GM23338 (cell line): Measurements from ENCODE around the gene CSTPP1. TPM values are rescaled to one million over a fixed set of nuclear protein-coding genes. Genes with fewer than 3 reads are reported as not detected.
"Not testable (repeated sequence)": the region's sequence is repeated elsewhere in the genome, so short reads cannot be mapped to it uniquely, and the experiment has no call there.

Experiments
- ATAC-seq: fragments of 200-7000 bp; cut with Tn5 transposase; 3 replicates; pipeline ENCODE4 v1.9.1; 2020
- DNase-seq: peaks from one replicate; pipeline ENCODE4 v3.0.0-alpha.2; 2015; ENCODE audit warnings: low spot score
- H2AFZ ChIP-seq: fragments of 200-600 bp; sonication (generic); 2 replicates; pipeline ENCODE4 v1.8.0; 2016; ENCODE audit warnings: antibody characterized with exemption, mild to moderate bottlenecking, moderate library complexity
- H3F3A ChIP-seq: fragments of 200-600 bp; sonication (generic); replicated peaks from 2 replicates; pipeline ENCODE4 v1.8.0; 2017; ENCODE audit warnings: antibody characterized with exemption, mixed run types, low read depth
- H3K27ac ChIP-seq: fragments of 200-600 bp; sonication (generic); 2 replicates; pipeline ENCODE4 v1.6.1; 2016; ENCODE audit warnings: low read depth
- H3K27me3 ChIP-seq: fragments of 200-600 bp; sonication (generic); 2 replicates; pipeline ENCODE4 v1.8.0; 2016; ENCODE audit warnings: mild to moderate bottlenecking, mixed run types, moderate library complexity; ENCODE audit not compliant: insufficient read depth
- H3K36me3 ChIP-seq: fragments of 200-600 bp; sonication (generic); 2 replicates; pipeline ENCODE4 v1.8.0; 2016; ENCODE audit warnings: mild to moderate bottlenecking; ENCODE audit not compliant: insufficient read depth
- H3K4me1 ChIP-seq: fragments of 200-600 bp; sonication (generic); 2 replicates; pipeline ENCODE4 v1.8.0; 2016; ENCODE audit warnings: mild to moderate bottlenecking, moderate library complexity; ENCODE audit not compliant: insufficient read depth
- H3K4me2 ChIP-seq: fragments of 200-600 bp; sonication (generic); 2 replicates; pipeline ENCODE4 v1.7.1; 2017; ENCODE audit warnings: mixed run types
- H3K4me3 ChIP-seq: fragments of 200-600 bp; sonication (generic); 2 replicates; pipeline ENCODE4 v1.6.1; 2016; ENCODE audit warnings: mixed run types
- H3K79me2 ChIP-seq: fragments of 200-600 bp; sonication (generic); replicated peaks from 2 replicates; pipeline ENCODE4 v1.8.0; 2017; ENCODE audit warnings: mild to moderate bottlenecking; ENCODE audit not compliant: insufficient read depth
- H3K9me2 ChIP-seq: fragments of 200-600 bp; sonication (generic); 2 replicates; pipeline ENCODE4 v1.8.0; 2017; ENCODE audit not compliant: insufficient read depth
- H4K20me1 ChIP-seq: fragments of 200-600 bp; sonication (generic); replicated peaks from 2 replicates; pipeline ENCODE4 v1.8.0; 2017; ENCODE audit warnings: mild to moderate bottlenecking; ENCODE audit not compliant: insufficient read depth
- H3K27ac Mint-ChIP-seq: 2 replicates; pipeline ENCODE4 v1.8.0; 2020; ENCODE audit warnings: inconsistent platforms, mild to moderate bottlenecking, moderate library complexity, mixed read lengths
- H3K27me3 Mint-ChIP-seq: 3 replicates; pipeline ENCODE4 v1.8.0; 2022; ENCODE audit warnings: low read depth, mild to moderate bottlenecking, moderate library complexity, mixed read lengths, inconsistent platforms; ENCODE audit not compliant: insufficient read depth, poor library complexity
- H3K36me3 Mint-ChIP-seq: 3 replicates; pipeline ENCODE4 v1.8.0; 2021; ENCODE audit warnings: low read depth, mild to moderate bottlenecking, inconsistent platforms, moderate library complexity, mixed read lengths
- H3K4me1 Mint-ChIP-seq: 3 replicates; pipeline ENCODE4 v1.8.0; 2020; ENCODE audit warnings: mild to moderate bottlenecking, inconsistent platforms, mixed read lengths
- H3K4me3 Mint-ChIP-seq: 3 replicates; pipeline ENCODE4 v1.8.0; 2021; ENCODE audit warnings: moderate library complexity, mild to moderate bottlenecking, inconsistent platforms, mixed read lengths
- H3K9me3 Mint-ChIP-seq: 3 replicates; pipeline ENCODE4 v1.8.0; 2020; ENCODE audit warnings: moderate library complexity, mild to moderate bottlenecking, inconsistent platforms, mixed read lengths
- CREB1 ChIP-seq: fragments of 250-450 bp; sonication (Bioruptor Pico); IDR thresholded peaks from 2 replicates; pipeline ENCODE4 v1.5.0; 2020; ENCODE audit warnings: low read depth, mild to moderate bottlenecking, moderate library complexity
- EZH2 ChIP-seq: fragments of 200-600 bp; sonication (generic); IDR thresholded peaks from one replicate; pipeline ENCODE4 v1.8.0; 2017; ENCODE audit warnings: antibody characterized with exemption, mild to moderate bottlenecking, low read depth; ENCODE audit not compliant: unreplicated experiment
- JUNB ChIP-seq: IDR thresholded peaks from one replicate; pipeline ENCODE4 v1.6.1; 2016; ENCODE audit warnings: antibody characterized with exemption; ENCODE audit not compliant: unreplicated experiment
- NANOG ChIP-seq: IDR thresholded peaks from 2 replicates; pipeline ENCODE4 v1.6.1; 2016; ENCODE audit warnings: antibody characterized with exemption, borderline replicate concordance
- POLR2AphosphoS5 ChIP-seq: IDR thresholded peaks from 2 replicates; pipeline ENCODE4 v1.6.1; 2016; ENCODE audit warnings: antibody characterized with exemption, low read depth
- STAT1 ChIP-seq: IDR thresholded peaks from one replicate; pipeline ENCODE4 v1.6.1; 2016; ENCODE audit warnings: antibody characterized with exemption; ENCODE audit not compliant: unreplicated experiment
- ZNF114 ChIP-seq: fragments of 250-450 bp; sonication (Bioruptor Pico); IDR thresholded peaks from 2 replicates; pipeline ENCODE4 v1.5.0; 2020; ENCODE audit warnings: mild to moderate bottlenecking, moderate library complexity
- ZNF331 ChIP-seq: fragments of 250-450 bp; sonication (Bioruptor Pico); IDR thresholded peaks from 2 replicates; pipeline ENCODE4 v1.5.0; 2020; ENCODE audit warnings: low read depth, mild to moderate bottlenecking, moderate library complexity
- polyA plus RNA-seq: library from polyadenylated mRNA; unstranded; fragments of >200 nt; fragmentation: Nextera tagmentation; extraction: Ambion mirVana; gene quantifications from 2 replicates; pipeline ENCODE4 v1.2.1, GENCODE V29; 2016
- total RNA-seq: library from RNA; depleted of rRNA; stranded (reverse); fragments of >200 nt; shearing (Covaris generic); gene quantifications from 2 replicates; pipeline ENCODE4 v1.2.3, GENCODE V29; 2014
- TF ChIP-seq, protein P1 (sequence below): IDR thresholded peaks from one replicate; pipeline ENCODE4 v1.6.1; 2018; ENCODE audit warnings: antibody characterized with exemption; ENCODE audit not compliant: unreplicated experiment
- TF ChIP-seq, protein P2 (sequence below), 2 experiments: fragments of 200-600 bp in 1 of 2; sonication (generic) in 1 of 2; conservative IDR thresholded peaks; 2 replicates each; pipeline versions ENCODE4 v1.5.1 to v1.6.1; 2016 to 2017; ENCODE audit warnings: antibody characterized with exemption in 2 of 2, low read depth in 2 of 2, mild to moderate bottlenecking in 2 of 2, moderate library complexity in 1 of 2

Gene CSTPP1
- total and polyA plus RNA-seq, 2 experiments from 2014 or later = 23.5 to 42.6 TPM

DNA sequence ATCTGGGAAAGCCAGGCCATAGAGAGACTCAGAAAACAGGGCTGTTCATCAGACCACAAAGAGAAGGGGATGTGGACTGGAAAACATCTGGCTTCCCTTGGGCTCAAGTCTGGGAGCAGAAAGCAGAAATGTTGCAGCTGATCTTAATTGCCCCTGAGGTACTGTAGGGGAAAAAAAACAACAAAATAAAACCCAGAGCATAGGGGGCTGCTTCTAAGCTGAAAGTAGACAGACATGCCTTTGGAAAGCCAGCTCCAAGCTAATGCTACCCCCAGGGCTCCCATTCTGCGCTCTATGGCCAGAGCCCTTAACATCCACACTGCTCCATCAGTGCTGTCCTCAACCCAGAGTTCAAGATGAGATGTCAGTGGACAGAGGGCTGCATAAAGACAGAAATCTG is 251.7 kb downstream of the CSTPP1 start:
- no peaks in the 10 kb centered on the region; the same call in 2 of the 3 replicates for H3K36me3 Mint-ChIP-seq
- H3K4me3 ChIP-seq = peak overlapping the region; percentile 96; the same call in 1 of the 2 replicates
- H3K4me2 ChIP-seq = peak overlapping the region; percentile 99
- no peaks in the 10 kb centered on the region for H3K9me3 Mint-ChIP-seq
- ATAC-seq (no peak), DNase-seq (no peak)
- H3K79me2 ChIP-seq = peaks cover 18% of the 10 kb centered on the region
- peaks cover 17% of the 10 kb centered on the region for H3K4me1 Mint-ChIP-seq
- peaks cover 15% of the 10 kb centered on the region for H3K4me1 ChIP-seq
- H3K27me3 ChIP-seq = peaks cover 20% of the 10 kb centered on the region
- H3K27me3 Mint-ChIP-seq = peaks cover 19% of the 10 kb centered on the region
- H3K27ac Mint-ChIP-seq = no peak overlapping the region
- H3K36me3 ChIP-seq = no peaks in the 10 kb centered on the region
- H2AFZ ChIP-seq = no peak overlapping the region
- H3K9me2 ChIP-seq = no peaks in the 10 kb centered on the region
- H4K20me1 ChIP-seq = no peaks in the 10 kb centered on the region
- H3K27ac ChIP-seq = no peak overlapping the region
- peak overlapping the region; percentile 85; the same call in 1 of the 3 replicates for H3K4me3 Mint-ChIP-seq
- TF ChIP-seq EZH2 (no peak), POLR2AphosphoS5 (no peak), ZNF331 (no peak), JUNB (no peak), NANOG (no peak), CREB1 (no peak), ZNF114 (CRISPR knock-in tag) (no peak)
- TF ChIP-seq, protein P1, sequence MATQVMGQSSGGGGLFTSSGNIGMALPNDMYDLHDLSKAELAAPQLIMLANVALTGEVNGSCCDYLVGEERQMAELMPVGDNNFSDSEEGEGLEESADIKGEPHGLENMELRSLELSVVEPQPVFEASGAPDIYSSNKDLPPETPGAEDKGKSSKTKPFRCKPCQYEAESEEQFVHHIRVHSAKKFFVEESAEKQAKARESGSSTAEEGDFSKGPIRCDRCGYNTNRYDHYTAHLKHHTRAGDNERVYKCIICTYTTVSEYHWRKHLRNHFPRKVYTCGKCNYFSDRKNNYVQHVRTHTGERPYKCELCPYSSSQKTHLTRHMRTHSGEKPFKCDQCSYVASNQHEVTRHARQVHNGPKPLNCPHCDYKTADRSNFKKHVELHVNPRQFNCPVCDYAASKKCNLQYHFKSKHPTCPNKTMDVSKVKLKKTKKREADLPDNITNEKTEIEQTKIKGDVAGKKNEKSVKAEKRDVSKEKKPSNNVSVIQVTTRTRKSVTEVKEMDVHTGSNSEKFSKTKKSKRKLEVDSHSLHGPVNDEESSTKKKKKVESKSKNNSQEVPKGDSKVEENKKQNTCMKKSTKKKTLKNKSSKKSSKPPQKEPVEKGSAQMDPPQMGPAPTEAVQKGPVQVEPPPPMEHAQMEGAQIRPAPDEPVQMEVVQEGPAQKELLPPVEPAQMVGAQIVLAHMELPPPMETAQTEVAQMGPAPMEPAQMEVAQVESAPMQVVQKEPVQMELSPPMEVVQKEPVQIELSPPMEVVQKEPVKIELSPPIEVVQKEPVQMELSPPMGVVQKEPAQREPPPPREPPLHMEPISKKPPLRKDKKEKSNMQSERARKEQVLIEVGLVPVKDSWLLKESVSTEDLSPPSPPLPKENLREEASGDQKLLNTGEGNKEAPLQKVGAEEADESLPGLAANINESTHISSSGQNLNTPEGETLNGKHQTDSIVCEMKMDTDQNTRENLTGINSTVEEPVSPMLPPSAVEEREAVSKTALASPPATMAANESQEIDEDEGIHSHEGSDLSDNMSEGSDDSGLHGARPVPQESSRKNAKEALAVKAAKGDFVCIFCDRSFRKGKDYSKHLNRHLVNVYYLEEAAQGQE = no peak
- peaks cover 35% of the 10 kb centered on the region for H3F3A ChIP-seq

DNA sequence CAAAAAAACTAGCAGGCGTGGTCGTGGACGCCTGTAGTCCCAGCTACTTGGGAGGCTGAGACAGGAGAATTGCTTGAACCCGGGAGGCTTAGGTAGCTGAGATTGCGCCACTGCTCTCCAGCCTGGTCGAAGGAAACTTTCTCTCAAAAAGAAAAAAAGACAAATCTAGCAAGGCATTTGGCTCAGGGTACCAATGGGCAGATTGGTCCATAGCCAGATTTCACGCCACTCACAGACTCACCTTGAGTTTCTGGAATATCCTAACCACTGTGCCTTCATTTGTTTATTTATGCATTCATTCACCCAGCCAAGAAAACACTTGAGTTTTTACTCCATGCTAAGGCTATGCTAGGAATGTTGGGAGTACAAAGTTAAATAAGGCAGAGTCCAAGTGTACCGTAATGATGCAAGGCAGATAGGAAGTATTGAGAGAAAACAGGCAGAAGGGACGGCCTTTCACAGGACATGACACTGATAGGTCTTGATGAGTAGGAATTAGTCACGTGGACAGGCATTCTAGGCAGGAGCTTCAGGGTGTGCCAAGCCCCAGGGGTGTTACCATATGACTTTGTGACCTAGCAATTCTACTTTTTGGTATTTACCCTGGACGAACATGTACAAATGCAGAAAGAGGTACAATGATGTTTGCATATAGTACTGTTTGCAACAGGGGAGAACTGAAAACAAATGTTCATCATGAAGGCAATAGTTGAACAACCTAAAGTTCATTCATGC is 252.7 kb downstream of the CSTPP1 start:
- H4K20me1 ChIP-seq = no peaks in the 10 kb centered on the region
- H3K9me2 ChIP-seq = no peaks in the 10 kb centered on the region
- no peak overlapping the region for H3K27ac ChIP-seq
- H3K4me1 ChIP-seq = peaks cover 18% of the 10 kb centered on the region
- peaks cover 8% of the 10 kb centered on the region for H3K79me2 ChIP-seq
- H3K4me1 Mint-ChIP-seq = peaks cover 19% of the 10 kb centered on the region
- no peaks in the 10 kb centered on the region for H3K9me3 Mint-ChIP-seq
- no peaks in the 10 kb centered on the region for H3K36me3 Mint-ChIP-seq
- H3K27me3 Mint-ChIP-seq = peaks cover 19% of the 10 kb centered on the region
- no peak overlapping the region for H3K27ac Mint-ChIP-seq
- no peak overlapping the region for H3K4me3 Mint-ChIP-seq
- peaks cover 32% of the 10 kb centered on the region for H3F3A ChIP-seq
- H3K4me2 ChIP-seq = no peak overlapping the region
- H2AFZ ChIP-seq = no peak overlapping the region
- ATAC-seq (no peak), DNase-seq (no peak)
- H3K27me3 ChIP-seq = peaks cover 20% of the 10 kb centered on the region
- no peak overlapping the region for H3K4me3 ChIP-seq
- H3K36me3 ChIP-seq = no peaks in the 10 kb centered on the region
- TF ChIP-seq STAT1 (no peak), EZH2 (no peak), ZNF114 (CRISPR knock-in tag) (no peak), ZNF331 (no peak)
- TF ChIP-seq, protein P2, sequence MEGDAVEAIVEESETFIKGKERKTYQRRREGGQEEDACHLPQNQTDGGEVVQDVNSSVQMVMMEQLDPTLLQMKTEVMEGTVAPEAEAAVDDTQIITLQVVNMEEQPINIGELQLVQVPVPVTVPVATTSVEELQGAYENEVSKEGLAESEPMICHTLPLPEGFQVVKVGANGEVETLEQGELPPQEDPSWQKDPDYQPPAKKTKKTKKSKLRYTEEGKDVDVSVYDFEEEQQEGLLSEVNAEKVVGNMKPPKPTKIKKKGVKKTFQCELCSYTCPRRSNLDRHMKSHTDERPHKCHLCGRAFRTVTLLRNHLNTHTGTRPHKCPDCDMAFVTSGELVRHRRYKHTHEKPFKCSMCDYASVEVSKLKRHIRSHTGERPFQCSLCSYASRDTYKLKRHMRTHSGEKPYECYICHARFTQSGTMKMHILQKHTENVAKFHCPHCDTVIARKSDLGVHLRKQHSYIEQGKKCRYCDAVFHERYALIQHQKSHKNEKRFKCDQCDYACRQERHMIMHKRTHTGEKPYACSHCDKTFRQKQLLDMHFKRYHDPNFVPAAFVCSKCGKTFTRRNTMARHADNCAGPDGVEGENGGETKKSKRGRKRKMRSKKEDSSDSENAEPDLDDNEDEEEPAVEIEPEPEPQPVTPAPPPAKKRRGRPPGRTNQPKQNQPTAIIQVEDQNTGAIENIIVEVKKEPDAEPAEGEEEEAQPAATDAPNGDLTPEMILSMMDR (conservative IDR thresholded peaks at IDR 0.05; ENCODE audit: low read depth in 2 of 2) = no peak

DNA sequence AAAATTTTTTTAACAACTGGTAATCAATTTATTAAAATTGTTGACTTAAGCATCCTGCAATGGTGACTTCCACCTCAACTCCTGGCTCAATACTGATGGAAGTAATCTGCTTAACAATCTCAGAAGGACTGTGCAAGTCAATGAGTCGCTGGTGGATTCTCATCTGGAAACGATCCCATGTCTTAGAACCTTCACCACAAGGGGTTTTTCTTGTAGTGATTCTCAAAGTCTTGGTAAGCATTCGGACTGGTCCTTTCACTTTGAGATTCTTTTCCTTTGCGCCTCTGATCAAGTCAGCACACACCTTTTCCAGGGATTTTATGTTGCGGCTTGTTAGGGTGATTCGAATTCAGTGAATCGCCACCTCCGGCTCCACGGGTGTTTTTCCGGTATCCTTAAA is 254.6 kb downstream of the CSTPP1 start:
- Mint-ChIP-seq H3K27me3 (peaks cover 19% of the 10 kb centered on the region), H3K27ac (peak overlapping the region; percentile 48; the same call in 1 of the 2 replicates), H3K4me1 (peaks cover 12% of the 10 kb centered on the region)
- Histone ChIP-seq H3F3A (peaks cover 30% of the 10 kb centered on the region), H3K27me3 (peaks cover 20% of the 10 kb centered on the region)
- H3K4me2 ChIP-seq, H3K4me3 Mint-ChIP-seq, H2AFZ ChIP-seq, H3K79me2 ChIP-seq, H3K27ac ChIP-seq, H3K36me3 Mint-ChIP-seq, H4K20me1 ChIP-seq, H3K36me3 ChIP-seq, H3K4me1 ChIP-seq, ATAC-seq, DNase-seq, H3K9me2 ChIP-seq, H3K9me3 Mint-ChIP-seq, H3K4me3 ChIP-seq: not testable (repeated sequence)
